Measurements from ENCODE around the gene MYBPC3.

MYBPC3 gene

GRCh38 chr11:47352556-47352955 lies at the start of gene MYBPC3:
Gene MYBPC3 (minus strand): TSS chr11:47352702. CDS start chr11:47352647, 55 bp downstream.
- no peak within 1 kb of the TSS for H3K27ac ChIP-seq (ENCODE audit: low read length)
- peaks cover 13% of the 10 kb centered on the region for H3K4me1 ChIP-seq (ENCODE audit: control insufficient read depth, insufficient read depth, low read length)
- no peaks in the 10 kb centered on the region for H3K27me3 ChIP-seq (ENCODE audit: control insufficient read depth in 1 of 2, insufficient read depth in 2 of 2, low read length in 2 of 2)
- H3K9me3 ChIP-seq (ENCODE audit: control insufficient read depth in 2 of 2, low read length in 2 of 2), result no peaks in the 10 kb centered on the region
- no peak within 1 kb of the TSS for H3K9ac ChIP-seq (ENCODE audit: low read length in 2 of 2)
- H3K4me3 ChIP-seq (ENCODE audit: low read length in 2 of 2), result no peak within 1 kb of the TSS
- H3K36me3 ChIP-seq (ENCODE audit: control insufficient read depth in 2 of 2, insufficient read depth in 2 of 2, low read length in 2 of 2), result no peaks in the 10 kb centered on the region

GRCh38 chr11:47400768-47401279 lies 48.3 kb upstream of the MYBPC3 start:
- Histone ChIP-seq H3K27me3 (ENCODE audit: control insufficient read depth in 1 of 2, insufficient read depth in 2 of 2, low read length in 2 of 2) (no peaks in the 10 kb centered on the region), H3K4me1 (ENCODE audit: control insufficient read depth, insufficient read depth, low read length) (peaks cover 12% of the 10 kb centered on the region), H3K36me3 (ENCODE audit: control insufficient read depth in 2 of 2, insufficient read depth in 2 of 2, low read length in 2 of 2) (no peaks in the 10 kb centered on the region), H3K9me3 (ENCODE audit: control insufficient read depth in 2 of 2, low read length in 2 of 2) (no peaks in the 10 kb centered on the region), H3K27ac (ENCODE audit: low read length) (peak overlapping the region; percentile 76), H3K9ac (ENCODE audit: low read length in 2 of 2) (peak overlapping the region; percentile 50 to 84), H3K4me3 (ENCODE audit: low read length in 2 of 2) (peak overlapping the region in 1 of 2 donors; percentile 75)

- Histone ChIP-seq H3K27me3 (ENCODE audit: control insufficient read depth in 1 of 2, insufficient read depth in 2 of 2, low read length in 2 of 2) (no peaks in the 10 kb centered on the region), H3K27ac (ENCODE audit: low read length) (peak overlapping the region; percentile 76), H3K36me3 (ENCODE audit: control insufficient read depth in 2 of 2, insufficient read depth in 2 of 2, low read length in 2 of 2) (no peaks in the 10 kb centered on the region), H3K4me3 (ENCODE audit: low read length in 2 of 2) (peak overlapping the region; percentile 50 to 75), H3K4me1 (ENCODE audit: control insufficient read depth, insufficient read depth, low read length) (peaks cover 15% of the 10 kb centered on the region), H3K9me3 (ENCODE audit: control insufficient read depth in 2 of 2, low read length in 2 of 2) (no peaks in the 10 kb centered on the region), H3K9ac (ENCODE audit: low read length in 2 of 2) (peak overlapping the region; percentile 64 to 84)
Measured at GRCh38 chr11:47399860-47400767, 47.6 kb upstream of the MYBPC3 start.

GRCh38 chr11:47398551-47398950 lies 46.0 kb upstream of the MYBPC3 start:
- no peak overlapping the region for H3K27ac ChIP-seq (ENCODE audit: low read length)
- H3K27me3 ChIP-seq (ENCODE audit: control insufficient read depth in 1 of 2, insufficient read depth in 2 of 2, low read length in 2 of 2), result no peaks in the 10 kb centered on the region
- peaks cover 17% of the 10 kb centered on the region for H3K4me1 ChIP-seq (ENCODE audit: control insufficient read depth, insufficient read depth, low read length)
- H3K36me3 ChIP-seq (ENCODE audit: control insufficient read depth in 2 of 2, insufficient read depth in 2 of 2, low read length in 2 of 2), result no peaks in the 10 kb centered on the region
- no peak overlapping the region for H3K4me3 ChIP-seq (ENCODE audit: low read length in 2 of 2)
- H3K9me3 ChIP-seq (ENCODE audit: control insufficient read depth in 2 of 2, low read length in 2 of 2), result no peaks in the 10 kb centered on the region
- H3K9ac ChIP-seq (ENCODE audit: low read length in 2 of 2), result no peak overlapping the region

GRCh38 chr11:47398011-47398410 lies 45.5 kb upstream of the MYBPC3 start:
- peaks cover 17% of the 10 kb centered on the region for H3K4me1 ChIP-seq (ENCODE audit: control insufficient read depth, insufficient read depth, low read length)
- no peaks in the 10 kb centered on the region for H3K36me3 ChIP-seq (ENCODE audit: control insufficient read depth in 2 of 2, insufficient read depth in 2 of 2, low read length in 2 of 2)
- no peak overlapping the region for H3K4me3 ChIP-seq (ENCODE audit: low read length in 2 of 2)
- H3K27ac ChIP-seq (ENCODE audit: low read length), result no peak overlapping the region
- no peak overlapping the region for H3K9ac ChIP-seq (ENCODE audit: low read length in 2 of 2)
- H3K9me3 ChIP-seq (ENCODE audit: control insufficient read depth in 2 of 2, low read length in 2 of 2), result no peaks in the 10 kb centered on the region
- H3K27me3 ChIP-seq (ENCODE audit: control insufficient read depth in 1 of 2, insufficient read depth in 2 of 2, low read length in 2 of 2), result no peaks in the 10 kb centered on the region

GRCh38 chr11:47396049-47396320 lies 43.5 kb upstream of the MYBPC3 start:
- Histone ChIP-seq H3K4me3 (ENCODE audit: low read length in 2 of 2) (no peak overlapping the region), H3K9ac (ENCODE audit: low read length in 2 of 2) (no peak overlapping the region), H3K36me3 (ENCODE audit: control insufficient read depth in 2 of 2, insufficient read depth in 2 of 2, low read length in 2 of 2) (no peaks in the 10 kb centered on the region), H3K27ac (ENCODE audit: low read length) (no peak overlapping the region), H3K9me3 (ENCODE audit: control insufficient read depth in 2 of 2, low read length in 2 of 2) (no peaks in the 10 kb centered on the region), H3K4me1 (ENCODE audit: control insufficient read depth, insufficient read depth, low read length) (peaks cover 16% of the 10 kb centered on the region), H3K27me3 (ENCODE audit: control insufficient read depth in 1 of 2, insufficient read depth in 2 of 2, low read length in 2 of 2) (no peaks in the 10 kb centered on the region)

- Histone ChIP-seq H3K4me1 (ENCODE audit: control insufficient read depth, insufficient read depth, low read length) (peaks cover 11% of the 10 kb centered on the region), H3K4me3 (ENCODE audit: low read length in 2 of 2) (no peak overlapping the region)
Measured at GRCh38 chr11:47395223-47396048, 42.9 kb upstream of the MYBPC3 start.

GRCh38 chr11:47394322-47395222 lies 42.1 kb upstream of the MYBPC3 start:
- H3K4me3 ChIP-seq (ENCODE audit: low read length in 2 of 2), result peak overlapping the region in 1 of 2 donors; percentile 22

More at GRCh38 chr11:47395223-47396048, 42.9 kb upstream of the MYBPC3 start:
- Histone ChIP-seq H3K27ac (ENCODE audit: low read length) (peak overlapping the region; percentile 53), H3K36me3 (ENCODE audit: control insufficient read depth in 2 of 2, insufficient read depth in 2 of 2, low read length in 2 of 2) (no peaks in the 10 kb centered on the region), H3K27me3 (ENCODE audit: control insufficient read depth in 1 of 2, insufficient read depth in 2 of 2, low read length in 2 of 2) (no peaks in the 10 kb centered on the region), H3K9ac (ENCODE audit: low read length in 2 of 2) (peak overlapping the region in 1 of 2 donors; percentile 13), H3K9me3 (ENCODE audit: control insufficient read depth in 2 of 2, low read length in 2 of 2) (no peaks in the 10 kb centered on the region)

GRCh38 chr11:47394050-47394321 lies 41.5 kb upstream of the MYBPC3 start:
- peak overlapping the region in 1 of 2 donors; percentile 42 for H3K9ac ChIP-seq (ENCODE audit: low read length in 2 of 2)
- no peak overlapping the region for H3K4me3 ChIP-seq (ENCODE audit: low read length in 2 of 2)
- H3K36me3 ChIP-seq (ENCODE audit: control insufficient read depth in 2 of 2, insufficient read depth in 2 of 2, low read length in 2 of 2), result no peaks in the 10 kb centered on the region
- no peaks in the 10 kb centered on the region for H3K9me3 ChIP-seq (ENCODE audit: control insufficient read depth in 2 of 2, low read length in 2 of 2)
- peaks cover 5% of the 10 kb centered on the region for H3K4me1 ChIP-seq (ENCODE audit: control insufficient read depth, insufficient read depth, low read length)
- no peaks in the 10 kb centered on the region for H3K27me3 ChIP-seq (ENCODE audit: control insufficient read depth in 1 of 2, insufficient read depth in 2 of 2, low read length in 2 of 2)
- H3K27ac ChIP-seq (ENCODE audit: low read length), result peak overlapping the region; percentile 18

More at GRCh38 chr11:47394322-47395222, 42.1 kb upstream of the MYBPC3 start:
- Histone ChIP-seq H3K27ac (ENCODE audit: low read length) (peak overlapping the region; percentile 53), H3K27me3 (ENCODE audit: control insufficient read depth in 1 of 2, insufficient read depth in 2 of 2, low read length in 2 of 2) (no peaks in the 10 kb centered on the region), H3K9ac (ENCODE audit: low read length in 2 of 2) (peak overlapping the region; percentile 13 to 42), H3K4me1 (ENCODE audit: control insufficient read depth, insufficient read depth, low read length) (peaks cover 5% of the 10 kb centered on the region), H3K9me3 (ENCODE audit: control insufficient read depth in 2 of 2, low read length in 2 of 2) (no peaks in the 10 kb centered on the region), H3K36me3 (ENCODE audit: control insufficient read depth in 2 of 2, insufficient read depth in 2 of 2, low read length in 2 of 2) (no peaks in the 10 kb centered on the region)
